Activated CD4-positive, alpha-beta T cell treated with anti-CD3 and anti-CD28 coated beads for 36 hours (primary cell): ENCODE data around the gene GAPDHS. TPM values are rescaled to one million over a fixed set of nuclear protein-coding genes. Genes with fewer than 3 reads are reported as not detected.

Source experiments
- ATAC-seq: fragments of 200-7000 bp; cut with Tn5 transposase; one replicate; pipeline ENCODE4 v1.10.0; 2021; ENCODE audit warnings: mild to moderate bottlenecking, moderate library complexity
- CTCF ChIA-PET: fragments of 350-600 bp; sonication (Branson Sonifier 250); formaldehyde crosslinking; loops from one replicate; lab custom pipeline; 2021; ENCODE audit warnings: antibody characterized with exemption; lab: Charles Lee
- POLR2A ChIA-PET: fragments of 350-600 bp; sonication (Branson Sonifier 250); formaldehyde crosslinking; loops from one replicate; lab custom pipeline; 2021; ENCODE audit warnings: antibody characterized with exemption, inconsistent platforms; lab: Charles Lee
- DNase-seq: peaks from one replicate; pipeline ENCODE4 v3.0.0-alpha.2; 2020
- H3K27ac Mint-ChIP-seq: one replicate; pipeline ENCODE4 v1.8.0; 2021; ENCODE audit warnings: mixed read lengths
- H3K27me3 Mint-ChIP-seq: one replicate; pipeline ENCODE4 v1.8.0; 2021; ENCODE audit warnings: mixed read lengths
- H3K36me3 Mint-ChIP-seq: one replicate; pipeline ENCODE4 v1.8.0; 2021; ENCODE audit warnings: low read depth, mixed read lengths
- H3K4me1 Mint-ChIP-seq: one replicate; pipeline ENCODE4 v1.8.0; 2021; ENCODE audit warnings: mixed read lengths
- H3K4me3 Mint-ChIP-seq: one replicate; pipeline ENCODE4 v1.8.0; 2021; ENCODE audit warnings: mild to moderate bottlenecking, moderate library complexity, mixed read lengths
- H3K9me3 Mint-ChIP-seq: one replicate; pipeline ENCODE4 v1.8.0; 2021; ENCODE audit warnings: low read depth, mixed read lengths
- intact Hi-C, 2 experiments: fragments of 100-400 bp; cut with DNase I in 1 of 2; cut with micrococcal nuclease in 1 of 2; formaldehyde crosslinking; loops; one replicate each; pipeline versions ENCODE4 v1.14.2 to v1.15.1; 2022 to 2024; cut with DNase I, micrococcal nuclease
- total RNA-seq, 2 experiments: library from RNA; stranded (reverse); gene quantifications; one replicate each; pipeline ENCODE4 v1.2.3, GENCODE V29; 2021

GAPDHS gene
- total RNA-seq, 2 experiments from 2014 or later = not detected

GRCh38 chr19:35498220-35498619 is 35.0 kb upstream of the GAPDHS start:
- intact Hi-C loops = no loop called here
- H3K27me3 Mint-ChIP-seq = peaks cover 5% of the 10 kb centered on the region
- DNase-seq (no peak), ATAC-seq (no peak)
- no peaks in the 10 kb centered on the region for H3K36me3 Mint-ChIP-seq
- no peak overlapping the region for H3K4me3 Mint-ChIP-seq
- H3K4me1 Mint-ChIP-seq = peaks cover 5% of the 10 kb centered on the region
- no peak overlapping the region for H3K27ac Mint-ChIP-seq
- ChIA-PET CTCF (interaction anchor here (1.0 to 2.0 kb wide), 4 partner anchors 10 to 111 kb away, joined by 3 to 7 read pairs (median 5); no protein-coding TSS in a partner anchor), POLR2A (no interaction called here)
- no peaks in the 10 kb centered on the region for H3K9me3 Mint-ChIP-seq

- H3K36me3 Mint-ChIP-seq = no peaks in the 10 kb centered on the region
- CTCF ChIA-PET = interaction anchor here (0.6 kb wide), 1 partner anchor 11 kb away, joined by 3 read pairs; no protein-coding TSS in a partner anchor
- ATAC-seq = no peak
- POLR2A ChIA-PET = no interaction called here
- DNase-seq = no peak
- peaks cover 5% of the 10 kb centered on the region for H3K4me1 Mint-ChIP-seq
- H3K27me3 Mint-ChIP-seq = peaks cover 3% of the 10 kb centered on the region
- no peak overlapping the region for H3K27ac Mint-ChIP-seq
- H3K4me3 Mint-ChIP-seq = no peak overlapping the region
- intact Hi-C loops = no loop called here
- H3K9me3 Mint-ChIP-seq = no peaks in the 10 kb centered on the region
These were observed 34.2 kb upstream of the GAPDHS start for GRCh38 chr19:35498984-35499527.

- CTCF ChIA-PET = no interaction called here
- H3K4me3 Mint-ChIP-seq = no peak overlapping the region
- H3K27me3 Mint-ChIP-seq = peaks cover 6% of the 10 kb centered on the region
- H3K4me1 Mint-ChIP-seq = no peaks in the 10 kb centered on the region
- ATAC-seq (no peak), DNase-seq (no peak)
- H3K27ac Mint-ChIP-seq = no peak overlapping the region
- POLR2A ChIA-PET = no interaction called here
- intact Hi-C loops = no loop called here
- H3K36me3 Mint-ChIP-seq = no peaks in the 10 kb centered on the region
- no peaks in the 10 kb centered on the region for H3K9me3 Mint-ChIP-seq
These were observed 32.6 kb upstream of the GAPDHS start for GRCh38 chr19:35500611-35501010.

- H3K4me1 Mint-ChIP-seq = no peaks in the 10 kb centered on the region
- ChIA-PET POLR2A (no interaction called here), CTCF (interaction anchor here (1.1 kb wide), 1 partner anchor 9 kb away, joined by 4 read pairs; no protein-coding TSS in a partner anchor)
- intact Hi-C loops = no loop called here
- no peak overlapping the region for H3K27ac Mint-ChIP-seq
- DNase-seq = no peak
- H3K9me3 Mint-ChIP-seq = no peaks in the 10 kb centered on the region
- peaks cover 10% of the 10 kb centered on the region for H3K27me3 Mint-ChIP-seq
- H3K4me3 Mint-ChIP-seq = no peak overlapping the region
- no peak for ATAC-seq
- H3K36me3 Mint-ChIP-seq = no peaks in the 10 kb centered on the region
These were observed 31.6 kb upstream of the GAPDHS start for GRCh38 chr19:35501684-35502083.

GRCh38 chr19:35502751-35503150 is 30.5 kb upstream of the GAPDHS start:
- Mint-ChIP-seq H3K4me1 (no peaks in the 10 kb centered on the region), H3K4me3 (no peak overlapping the region), H3K27ac (no peak overlapping the region), H3K27me3 (peaks cover 18% of the 10 kb centered on the region), H3K9me3 (no peaks in the 10 kb centered on the region), H3K36me3 (no peaks in the 10 kb centered on the region)
- POLR2A ChIA-PET = no interaction called here
- ATAC-seq = no peak
- CTCF ChIA-PET = interaction anchor here (1.0 kb wide), 1 partner anchor 146 kb away, joined by 3 read pairs; no protein-coding TSS in a partner anchor
- no peak for DNase-seq
- intact Hi-C loops = no loop called here

GRCh38 chr19:35506011-35506410 is 27.2 kb upstream of the GAPDHS start:
- H3K27me3 Mint-ChIP-seq = peaks cover 36% of the 10 kb centered on the region
- no peak for ATAC-seq

GRCh38 chr19:35507561-35507960 is 25.7 kb upstream of the GAPDHS start:
- Mint-ChIP-seq H3K9me3 (no peaks in the 10 kb centered on the region), H3K4me3 (no peak overlapping the region), H3K4me1 (peaks cover 15% of the 10 kb centered on the region), H3K27ac (no peak overlapping the region), H3K36me3 (no peaks in the 10 kb centered on the region), H3K27me3 (peaks cover 37% of the 10 kb centered on the region)
- ChIA-PET POLR2A (no interaction called here), CTCF (interaction anchor here (0.8 to 1.4 kb wide), 2 partner anchors 10 to 13 kb away, joined by 4 to 7 read pairs; no protein-coding TSS in a partner anchor)
- intact Hi-C loops = no loop called here
- DNase-seq (no peak), ATAC-seq (no peak)

More at GRCh38 chr19:35506011-35506410, 27.2 kb upstream of the GAPDHS start:
- Mint-ChIP-seq H3K4me3 (no peak overlapping the region), H3K36me3 (no peaks in the 10 kb centered on the region), H3K9me3 (no peaks in the 10 kb centered on the region), H3K27ac (no peak overlapping the region), H3K4me1 (peaks cover 15% of the 10 kb centered on the region)
- intact Hi-C loops = no loop called here
- ChIA-PET POLR2A (no interaction called here), CTCF (interaction anchor here (0.9 to 1.3 kb wide), 3 partner anchors 43 to 86 kb away, joined by 3 to 6 read pairs (median 3); no protein-coding TSS in a partner anchor)
- DNase-seq = no peak

- CTCF ChIA-PET = interaction anchor here (0.6 to 1.9 kb wide), 7 partner anchors 10 to 323 kb away, joined by 3 to 12 read pairs (median 3); no protein-coding TSS in a partner anchor
- H3K4me1 Mint-ChIP-seq = peaks cover 15% of the 10 kb centered on the region
- H3K4me3 Mint-ChIP-seq = no peak overlapping the region
- H3K36me3 Mint-ChIP-seq = no peaks in the 10 kb centered on the region
- POLR2A ChIA-PET = no interaction called here
- intact Hi-C loops = no loop called here
- H3K27me3 Mint-ChIP-seq = peaks cover 40% of the 10 kb centered on the region
- no peak overlapping the region for H3K27ac Mint-ChIP-seq
- H3K9me3 Mint-ChIP-seq = no peaks in the 10 kb centered on the region
- ATAC-seq = no peak
- DNase-seq = no peak
These were observed 25.1 kb upstream of the GAPDHS start for GRCh38 chr19:35508129-35508528.

- Mint-ChIP-seq H3K4me3 (peak overlapping the region; percentile 43), H3K9me3 (no peaks in the 10 kb centered on the region), H3K4me1 (peaks cover 15% of the 10 kb centered on the region), H3K27me3 (peaks cover 43% of the 10 kb centered on the region), H3K27ac (no peak overlapping the region), H3K36me3 (no peaks in the 10 kb centered on the region)
- ChIA-PET CTCF (interaction anchor here (0.6 to 2.5 kb wide), 18 partner anchors 10 to 287 kb away, joined by 3 to 16 read pairs (median 3); partner anchors contain the start of gene COX6B1), POLR2A (no interaction called here)
- DNase-seq = peak; percentile 63
- intact Hi-C loops = no loop called here
- peak; percentile 65 for ATAC-seq
These were observed 24.1 kb upstream of the GAPDHS start for GRCh38 chr19:35509018-35509652.

GRCh38 chr19:35509861-35510625 is 23.2 kb upstream of the GAPDHS start:
- peak; percentile 79 for ATAC-seq
- intact Hi-C loops = loop anchor here (1.0 to 2.0 kb wide), 2 partner anchors 35 to 82 kb away; partner anchors contain the start of gene TMEM147 (in 1 of the 2)
- CTCF ChIA-PET = interaction anchor here (0.6 to 2.5 kb wide), 29 partner anchors 8 to 421 kb away, joined by 3 to 16 read pairs (median 4); partner anchors contain the start of genes FFAR1 and PMIS2
- POLR2A ChIA-PET = no interaction called here
- H3K4me3 Mint-ChIP-seq = peak overlapping the region; percentile 43
- peaks cover 15% of the 10 kb centered on the region for H3K4me1 Mint-ChIP-seq
- no peak overlapping the region for H3K27ac Mint-ChIP-seq
- no peaks in the 10 kb centered on the region for H3K36me3 Mint-ChIP-seq
- H3K27me3 Mint-ChIP-seq = peaks cover 43% of the 10 kb centered on the region
- DNase-seq = peak; percentile 87
- no peaks in the 10 kb centered on the region for H3K9me3 Mint-ChIP-seq

- no peaks in the 10 kb centered on the region for H3K36me3 Mint-ChIP-seq
- ATAC-seq (no peak), DNase-seq (no peak)
- no peak overlapping the region for H3K27ac Mint-ChIP-seq
- ChIA-PET POLR2A (no interaction called here), CTCF (interaction anchor here (0.6 to 2.5 kb wide), 24 partner anchors 9 to 421 kb away, joined by 3 to 16 read pairs (median 4); partner anchors contain the start of genes FFAR1 and PMIS2)
- intact Hi-C loops = loop anchor here (1.0 to 2.0 kb wide), 2 partner anchors 34 to 82 kb away; partner anchors contain the start of gene TMEM147 (in 1 of the 2)
- H3K4me3 Mint-ChIP-seq = peak overlapping the region; percentile 43
- H3K4me1 Mint-ChIP-seq = peaks cover 15% of the 10 kb centered on the region
- peaks cover 39% of the 10 kb centered on the region for H3K27me3 Mint-ChIP-seq
- no peaks in the 10 kb centered on the region for H3K9me3 Mint-ChIP-seq
These were observed 22.7 kb upstream of the GAPDHS start for GRCh38 chr19:35510626-35510964.
